HuH-7.5 (cell line): ENCODE measurements around the gene LLGL2.
"Not testable (repeated sequence)": the region's sequence is repeated elsewhere in the genome, so short reads cannot be mapped to it uniquely, and the experiment has no call there.

Source experiments
- DNase-seq: peaks from one replicate; pipeline ENCODE4 v3.0.0; 2011; ENCODE audit warnings: low spot score

LLGL2 gene

GRCh38 chr17:75570034-75570676 lies 44.7 kb downstream of the LLGL2 start:
- DNase-seq: no peak

- no peak for DNase-seq
These were observed 45.3 kb downstream of the LLGL2 start for GRCh38 chr17:75570772-75571171.

GRCh38 chr17:75571197-75571884 lies 45.8 kb downstream of the LLGL2 start:
- no peak for DNase-seq

GRCh38 chr17:75571885-75572215 lies 46.4 kb downstream of the LLGL2 start:
- no peak for DNase-seq

GRCh38 chr17:75572713-75573539 lies 47.4 kb downstream of the LLGL2 start:
- no peak for DNase-seq

- DNase-seq: no peak
These were observed 48.1 kb downstream of the LLGL2 start for GRCh38 chr17:75573540-75573957.

GRCh38 chr17:75573994-75574393 lies 48.5 kb downstream of the LLGL2 start:
- no peak for DNase-seq

- DNase-seq: no peak
These were observed 49.0 kb downstream of the LLGL2 start for GRCh38 chr17:75574404-75575036.

GRCh38 chr17:75575197-75575596 lies 49.7 kb downstream of the LLGL2 start:
- DNase-seq: no peak

GRCh38 chr17:75575728-75576127 lies 50.2 kb downstream of the LLGL2 start:
- DNase-seq: no peak

- DNase-seq: no peak
These were observed 51.2 kb downstream of the LLGL2 start for GRCh38 chr17:75576661-75577060.

GRCh38 chr17:75581121-75581725 lies 55.7 kb downstream of the LLGL2 start:
- DNase-seq: not testable (repeated sequence)

GRCh38 chr17:75583197-75583596 lies 57.7 kb downstream of the LLGL2 start:
- not testable (repeated sequence) for DNase-seq

- no peak for DNase-seq
These were observed 59.3 kb downstream of the LLGL2 start for GRCh38 chr17:75584849-75585175.

GRCh38 chr17:75587675-75588595 lies 62.4 kb downstream of the LLGL2 start, which contains the start of gene MYO15B:
MYO15B (plus strand) TSS chr17:75587800; CDS start chr17:75588058, 258 bp downstream.
- DNase-seq: no peak

- DNase-seq: no peak
These were observed 63.1 kb downstream of the LLGL2 start for GRCh38 chr17:75588596-75589011.

- peak; percentile 98 for DNase-seq
These were observed 63.8 kb downstream of the LLGL2 start for GRCh38 chr17:75589012-75589918.

- DNase-seq: no peak
These were observed 64.4 kb downstream of the LLGL2 start for GRCh38 chr17:75589919-75590303.

GRCh38 chr17:75590314-75590761 lies 64.8 kb downstream of the LLGL2 start:
- DNase-seq: no peak
